GM13977 (cell line): ENCODE measurements around the gene ACTRT3.

Experiments
- DNase-seq: peaks from one replicate; pipeline ENCODE4 v3.0.0; 2012; ENCODE audit warnings: low spot score
- CTCF ChIP-seq: IDR thresholded peaks from 2 replicates; pipeline ENCODE4 v1.5.1; 2012; ENCODE audit warnings: mild to moderate bottlenecking, control low read depth; ENCODE audit not compliant: insufficient read depth; ENCODE audit errors: extremely low read depth, missing control alignments
- in situ Hi-C: fragments of 300-500 bp; cut with MboI; formaldehyde crosslinking; loops from one replicate; pipeline ENCODE4 v1.12.0; 2022; ENCODE audit warnings: low sequenced_read_pairs, low pct_unique_long_range_greater_than_20kb, mixed read lengths, inconsistent platforms; ENCODE audit not compliant: unreplicated experiment

The ACTRT3 gene

DNA sequence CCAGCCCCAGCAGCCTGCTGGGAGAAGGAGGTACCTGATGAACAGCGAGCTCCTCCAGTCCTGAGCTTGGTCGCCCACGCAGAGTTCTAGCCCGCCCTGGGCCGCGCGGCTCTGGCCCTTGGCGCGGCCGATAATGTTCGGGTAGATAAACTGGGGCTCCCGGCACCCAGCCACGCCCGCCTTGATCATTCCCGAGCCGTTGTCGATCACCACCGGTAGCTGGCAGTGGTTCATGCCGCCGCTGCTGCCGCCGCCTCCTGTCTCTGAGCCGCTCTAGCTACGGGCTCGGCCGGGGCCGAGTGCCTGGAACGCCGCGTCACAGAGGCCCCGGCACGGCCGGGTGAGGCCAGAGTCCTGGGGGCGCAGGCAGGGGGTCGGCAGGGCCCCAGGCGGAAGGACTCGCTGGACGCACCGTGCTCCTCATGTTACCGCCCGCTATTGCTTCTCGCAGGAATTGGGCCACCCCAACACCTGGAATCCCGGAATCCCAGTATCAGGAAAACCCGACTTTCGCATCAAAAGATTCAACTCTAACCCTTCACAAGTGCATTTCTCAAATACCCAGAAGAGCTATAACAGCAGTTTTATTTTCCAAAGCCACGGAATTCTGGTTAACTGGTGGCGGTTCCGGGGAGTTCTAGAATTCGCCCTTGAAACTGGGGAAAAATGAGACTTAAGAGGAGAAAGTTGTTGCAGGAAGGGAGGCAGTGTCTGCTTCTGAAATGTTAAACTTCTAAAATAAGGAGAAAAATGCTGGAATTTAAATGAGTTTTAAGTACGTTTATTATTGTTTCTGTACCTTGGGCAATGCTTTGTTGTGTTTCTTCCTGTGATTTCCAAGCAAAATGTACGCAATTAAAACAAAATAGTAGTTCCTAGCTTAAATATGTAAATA lies at the start of gene ACTRT3:
TSS of gene ACTRT3 (minus strand) at position 275 of the 895 bp plus-strand sequence. CDS start at position 234, 41 bp downstream.
- in situ Hi-C loops: no loop called here
- peak; percentile 1 for TF ChIP-seq CTCF
- DNase-seq: peak; percentile 69

DNA sequence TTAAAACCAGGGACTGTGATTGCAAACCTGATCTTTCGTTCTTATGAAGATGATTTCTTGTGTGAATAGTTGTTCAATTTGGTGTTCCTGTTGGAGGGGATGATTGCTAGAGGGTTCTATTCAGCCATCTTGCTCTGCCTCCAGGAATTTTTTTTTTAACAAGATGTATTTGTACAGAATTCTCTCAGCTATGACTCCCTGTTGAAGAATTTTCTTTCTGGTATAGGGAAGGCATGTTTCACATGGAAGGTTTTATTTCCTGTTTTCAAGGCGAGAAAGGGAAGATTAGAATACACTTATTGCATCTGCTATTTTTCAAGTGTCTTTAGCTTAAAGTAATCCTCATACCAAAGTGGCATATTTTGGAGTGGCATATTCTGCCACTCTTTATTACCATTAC lies 49.0 kb upstream of the ACTRT3 start:
- DNase-seq: no peak
- TF ChIP-seq CTCF: no peak
- in situ Hi-C loops: no loop called here

DNA sequence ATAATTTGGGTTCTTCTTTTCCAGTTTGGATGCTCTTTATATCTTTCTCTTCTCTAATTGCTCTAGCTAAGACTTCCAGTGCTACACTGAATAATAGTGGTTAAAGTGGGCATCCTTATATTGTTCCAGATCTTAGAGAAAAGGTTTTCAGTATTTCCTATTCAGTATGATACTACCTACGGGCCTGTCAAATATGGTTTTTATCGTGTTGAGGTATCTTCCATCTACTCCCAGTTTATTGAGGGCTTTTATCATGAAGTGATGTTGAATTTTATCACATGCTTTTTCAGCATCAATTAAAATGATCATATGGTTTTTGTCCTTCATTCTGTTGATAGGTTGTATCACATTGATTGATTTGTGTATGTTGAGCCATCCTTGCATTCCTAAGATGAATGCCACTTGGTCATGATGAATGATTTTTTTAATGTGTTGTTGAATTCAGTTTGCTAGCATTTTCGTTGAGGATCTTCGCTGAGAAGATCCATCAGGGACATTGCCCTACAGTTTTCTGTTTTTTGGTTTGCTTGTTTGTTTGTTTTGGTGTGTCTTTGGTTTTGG lies 46.3 kb upstream of the ACTRT3 start:
- DNase-seq: no peak
- in situ Hi-C loops: no loop called here

GRCh38 chr3:169813757-169814517 lies 44.6 kb upstream of the ACTRT3 start:
- peak; percentile 78 for TF ChIP-seq CTCF
- in situ Hi-C loops: no loop called here
- peak; percentile 76 for DNase-seq

More for the DNA sequence above, 46.3 kb upstream of the ACTRT3 start:
- TF ChIP-seq CTCF: no peak

GRCh38 chr3:169813278-169813677 lies 43.9 kb upstream of the ACTRT3 start:
- in situ Hi-C loops: no loop called here
- no peak for DNase-seq
- no peak for TF ChIP-seq CTCF

DNA sequence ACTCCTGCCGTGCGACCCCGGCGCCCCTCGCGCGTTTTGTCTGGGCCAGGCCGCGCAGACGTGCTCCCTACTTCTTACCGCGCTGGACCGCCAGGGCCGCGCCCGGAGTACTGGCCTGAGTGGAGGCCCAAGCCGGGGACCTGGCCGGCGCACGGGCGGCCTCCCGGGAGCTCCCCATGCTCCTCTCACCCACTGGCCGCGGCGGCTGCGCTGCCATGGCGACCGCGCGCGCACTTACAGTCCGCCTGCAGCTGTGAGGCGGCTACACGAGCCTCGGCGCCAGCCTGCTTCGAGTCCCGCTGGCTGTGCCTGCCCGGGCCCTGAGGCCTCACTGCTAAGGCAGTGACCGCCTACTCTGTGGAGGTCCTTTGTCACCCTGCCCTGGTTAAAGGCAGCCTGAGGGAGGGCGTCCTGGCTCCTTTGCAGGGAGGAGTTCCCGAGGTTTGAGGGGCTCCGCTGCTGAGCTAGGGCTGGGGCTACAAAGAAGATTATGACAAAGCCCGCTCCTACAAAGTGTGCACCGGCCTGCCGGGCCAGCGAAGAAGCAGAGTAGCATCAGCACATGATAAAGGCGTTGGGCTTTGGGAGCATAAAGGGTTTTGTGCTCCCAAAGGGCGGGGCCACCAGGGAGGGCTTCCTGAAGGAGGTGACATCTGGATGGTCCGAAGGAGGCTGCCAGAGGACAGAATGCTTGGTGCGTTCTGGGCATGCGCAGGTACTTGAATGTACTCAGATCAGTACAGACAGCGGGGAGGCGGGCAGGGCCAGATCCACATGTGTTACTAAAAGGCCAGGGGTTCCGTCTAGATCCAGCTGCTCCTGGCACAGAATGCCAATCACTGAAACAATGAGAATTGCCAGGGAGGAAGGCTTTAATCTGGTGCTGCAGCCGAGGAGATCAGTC lies 43.2 kb upstream of the ACTRT3 start, which contains the start of the genes LRRC34 and LRRIQ4:
TSS of gene LRRC34 (minus strand) at position 573 of the 904 bp plus-strand sequence. CDS start at position 217, 356 bp downstream.
TSS of gene LRRIQ4 (plus strand) at position 539 of the 904 bp plus-strand sequence. CDS start 9,052 bp downstream, outside the sequence.
- in situ Hi-C loops: no loop called here
- TF ChIP-seq CTCF: no peak
- peak; percentile 83 for DNase-seq
